Peyer's patch (tissue), 4 donors: ENCODE measurements around the gene OARD1. TPM values are rescaled to one million over a fixed set of nuclear protein-coding genes. Genes with fewer than 3 reads are reported as not detected.

ENCODE experiments used
- DNase-seq, 3 donors: peaks; one replicate each; pipeline ENCODE4 v3.0.0-alpha.2; 2017 to 2019
- H3K27ac ChIP-seq, 4 donors: fragments of 200-600 bp; sonication (generic); one replicate each; pipeline ENCODE4 v1.5.1; 2016 to 2019
- H3K27me3 ChIP-seq, 2 donors: fragments of 200-600 bp; sonication (generic); one replicate each; pipeline ENCODE4 v1.5.1; 2019
- H3K36me3 ChIP-seq, 3 donors: fragments of 200-600 bp; sonication (generic); one replicate each; pipeline ENCODE4 v1.5.1; 2016 to 2019
- H3K4me1 ChIP-seq, 4 donors: fragments of 200-600 bp; sonication (generic); one replicate each; pipeline ENCODE4 v1.5.1; 2016 to 2019
- H3K4me3 ChIP-seq, 4 donors: fragments of 200-600 bp; sonication (generic); 1 replicate in 3 of 4; 2 replicates in 1 of 4; pipeline ENCODE4 v1.5.1; 2016 to 2019; ENCODE audit warnings: mild to moderate bottlenecking in 1 of 4
- H3K9me3 ChIP-seq, 4 donors: fragments of 200-600 bp; sonication (generic); one replicate each; pipeline ENCODE4 v1.5.1; 2016 to 2019; ENCODE audit warnings: mild to moderate bottlenecking in 1 of 4
- CTCF ChIP-seq, 6 experiments: fragments of 450-650 bp in 4 of 6; fragments of 200-600 bp in 2 of 6; sonication (generic) in 1 of 6; IDR thresholded peaks; one replicate each; pipeline ENCODE4 v1.5.1; 2017 to 2019; ENCODE audit warnings: antibody characterized with exemption in 6 of 6, mild to moderate bottlenecking in 3 of 6, moderate library complexity in 1 of 6
- POLR2A ChIP-seq, 2 donors: fragments of 450-650 bp; IDR thresholded peaks; one replicate each; pipeline ENCODE4 v1.5.1; 2017; ENCODE audit warnings: antibody characterized with exemption in 2 of 2, mild to moderate bottlenecking in 2 of 2, moderate library complexity in 2 of 2
- total RNA-seq, 4 donors: library from RNA; depleted of rRNA; stranded (reverse); fragments of >200 nt; gene quantifications; one replicate each; pipeline ENCODE4 v1.1.0, GENCODE V29; 2016

Gene OARD1
- total RNA-seq, 4 donors from 2014 or later: 33.3 to 49.5 (median 39.6) TPM

GRCh38 chr6:41059556-41059955 lies 12.6 kb downstream of the OARD1 start:
- Histone ChIP-seq H3K27ac (peak overlapping the region in 1 of 4 donors; percentile 70), H3K27me3 (no peaks in the 10 kb centered on the region), H3K9me3 (no peaks in the 10 kb centered on the region), H3K4me1 (peaks cover 0 to 15% (median 0%) of the 10 kb centered on the region in 4 donors), H3K4me3 (no peak overlapping the region), H3K36me3 (no peaks in the 10 kb centered on the region)
- DNase-seq: no peak
- TF ChIP-seq POLR2A (IDR thresholded peaks at IDR 0.05): no peak
- TF ChIP-seq CTCF (IDR thresholded peaks at IDR 0.05): no peak

DNA sequence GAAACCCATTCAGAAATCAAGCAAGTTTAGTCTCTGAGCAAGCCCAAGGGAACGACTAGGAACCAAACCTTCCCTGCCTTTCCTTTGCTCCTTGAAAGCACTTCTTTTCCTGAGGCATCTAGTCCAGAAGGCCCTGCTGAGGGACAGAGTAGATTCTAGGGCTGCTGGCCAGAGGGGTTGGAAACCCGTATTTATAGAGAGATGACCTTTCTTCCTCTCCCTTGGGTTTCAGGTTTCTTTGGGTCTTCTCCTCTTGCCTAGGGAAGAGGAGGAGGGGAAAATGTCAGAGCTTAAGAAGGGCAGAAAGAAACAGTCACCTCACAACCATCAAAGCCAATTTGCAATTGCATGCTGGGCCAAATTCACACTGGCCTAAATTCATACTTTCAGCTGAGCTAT lies 13.4 kb downstream of the OARD1 start:
- H3K4me3 ChIP-seq: no peak overlapping the region
- H3K27me3 ChIP-seq: no peaks in the 10 kb centered on the region
- H3K36me3 ChIP-seq: no peaks in the 10 kb centered on the region
- H3K9me3 ChIP-seq: no peaks in the 10 kb centered on the region
- peak overlapping the region in 1 of 4 donors; percentile 70 for H3K27ac ChIP-seq
- TF ChIP-seq CTCF (IDR thresholded peaks at IDR 0.05) (no peak), POLR2A (IDR thresholded peaks at IDR 0.05) (no peak)
- H3K4me1 ChIP-seq: peaks cover 0 to 8% (median 0%) of the 10 kb centered on the region in 4 donors
- DNase-seq: no peak

DNA sequence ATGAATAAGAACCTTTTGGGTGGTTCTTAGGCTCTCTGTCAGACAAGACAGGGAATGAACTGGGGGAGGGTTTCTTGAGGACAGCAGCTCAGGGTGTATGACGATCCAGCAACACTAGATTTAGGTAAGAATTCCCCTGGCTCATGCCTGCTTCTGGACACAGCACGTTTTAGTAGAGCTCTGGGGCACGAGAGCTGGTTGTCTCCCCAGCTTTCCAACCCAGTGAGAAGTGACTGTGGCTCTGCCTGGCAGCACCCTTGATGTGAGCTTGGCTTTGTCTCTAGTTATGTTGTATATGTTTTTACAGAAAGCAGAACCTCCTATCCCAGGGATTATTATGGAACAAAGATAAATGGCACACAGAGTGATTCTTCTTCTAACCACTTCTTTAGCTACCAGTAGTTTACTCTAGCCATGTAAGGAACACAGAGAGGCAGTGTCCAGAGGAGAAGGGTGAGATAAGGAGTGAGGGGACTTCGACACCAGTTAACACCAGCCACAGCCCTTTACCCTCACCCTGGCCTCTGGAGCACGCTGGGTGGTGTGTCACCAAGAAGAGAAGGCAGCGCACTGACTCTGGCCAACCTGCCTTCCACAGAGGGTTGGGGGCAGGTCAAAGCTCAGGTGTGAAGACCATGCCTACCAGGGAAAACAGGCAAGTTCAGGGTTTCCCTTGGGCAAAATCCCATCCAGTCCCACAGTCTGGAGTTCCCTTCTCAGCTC lies 15.2 kb downstream of the OARD1 start:
- Histone ChIP-seq H3K9me3 (no peaks in the 10 kb centered on the region), H3K4me1 (peaks cover 0 to 7% (median 4%) of the 10 kb centered on the region in 4 donors), H3K27me3 (no peaks in the 10 kb centered on the region), H3K36me3 (no peaks in the 10 kb centered on the region), H3K4me3 (no peak overlapping the region), H3K27ac (peak overlapping the region in 2 of 4 donors; percentile 66 to 70)
- DNase-seq: peak in 2 of 3 donors; percentile 64 to 67
- TF ChIP-seq CTCF (IDR thresholded peaks at IDR 0.05): no peak
- no peak for TF ChIP-seq POLR2A (IDR thresholded peaks at IDR 0.05)

DNA sequence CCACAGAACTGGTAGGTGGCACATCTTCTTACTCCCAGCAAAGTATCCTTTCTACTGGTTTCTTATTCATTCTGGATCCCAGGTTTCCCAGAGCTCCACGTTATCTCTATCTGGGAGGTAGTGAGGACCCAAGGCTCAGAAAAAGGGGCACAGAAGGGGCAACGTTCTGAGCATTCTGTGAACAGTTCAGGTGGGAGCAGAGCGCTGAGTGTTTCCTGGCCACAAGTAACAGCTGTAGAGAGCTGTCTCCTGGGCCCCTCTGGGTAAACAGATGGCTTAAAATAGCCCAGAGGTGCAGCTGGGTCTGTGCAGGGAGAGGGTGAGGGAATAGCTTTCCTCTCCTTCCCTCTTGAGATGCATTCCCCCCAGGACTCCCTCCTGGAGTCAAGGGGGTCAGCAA lies 17.0 kb downstream of the OARD1 start:
- Histone ChIP-seq H3K27ac (peak overlapping the region in 1 of 4 donors; percentile 70), H3K4me3 (no peak overlapping the region), H3K9me3 (no peaks in the 10 kb centered on the region), H3K27me3 (no peaks in the 10 kb centered on the region), H3K36me3 (no peaks in the 10 kb centered on the region), H3K4me1 (peaks cover 0 to 7% (median 4%) of the 10 kb centered on the region in 4 donors)
- no peak for DNase-seq
- TF ChIP-seq CTCF (IDR thresholded peaks at IDR 0.05): no peak
- no peak for TF ChIP-seq POLR2A (IDR thresholded peaks at IDR 0.05)

DNA sequence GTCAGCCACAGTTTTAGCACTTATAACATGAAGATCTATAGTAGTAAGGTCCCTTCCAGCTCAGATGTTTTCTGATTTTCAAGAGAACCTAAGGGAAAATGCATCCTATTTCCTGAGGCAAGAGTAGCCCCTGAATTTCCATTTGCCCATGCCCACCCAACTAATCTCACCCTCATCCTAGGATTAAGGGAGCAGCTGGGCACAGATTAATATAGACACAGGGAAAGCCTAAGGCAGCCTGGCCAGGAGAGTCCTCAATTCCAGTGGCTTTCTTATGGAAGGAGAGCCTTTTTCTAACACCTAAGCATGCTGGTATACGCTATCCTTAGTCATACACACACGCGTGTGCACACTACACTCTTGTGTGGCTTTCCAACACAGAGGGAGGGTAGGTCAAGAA lies 17.6 kb downstream of the OARD1 start:
- peak overlapping the region in 1 of 4 donors; percentile 70 for H3K27ac ChIP-seq
- no peak for TF ChIP-seq CTCF (IDR thresholded peaks at IDR 0.05)
- no peak for TF ChIP-seq POLR2A (IDR thresholded peaks at IDR 0.05)
- no peaks in the 10 kb centered on the region for H3K9me3 ChIP-seq
- no peak for DNase-seq
- peaks cover 0 to 7% (median 4%) of the 10 kb centered on the region in 4 donors for H3K4me1 ChIP-seq
- H3K4me3 ChIP-seq: no peak overlapping the region
- H3K27me3 ChIP-seq: no peaks in the 10 kb centered on the region
- H3K36me3 ChIP-seq: no peaks in the 10 kb centered on the region
